Gastroesophageal sphincter (tissue), 3 donors: ENCODE data around the gene HSPA9.

Experiments
- CTCF ChIP-seq, 4 experiments: fragments of 200-600 bp in 2 of 4; fragments of 450-650 bp in 2 of 4; sonication (generic) in 1 of 4; IDR thresholded peaks; one replicate each; pipeline ENCODE4 v1.5.1; 2017 to 2019; ENCODE audit warnings: antibody characterized with exemption in 4 of 4, mild to moderate bottlenecking in 2 of 4, moderate library complexity in 2 of 4
- EP300 ChIP-seq: sonication (generic); formaldehyde crosslinking; IDR thresholded peaks from one replicate; pipeline ENCODE4 v1.6.1; 2017; ENCODE audit warnings: antibody characterized with exemption, mild to moderate bottlenecking
- POLR2A ChIP-seq, 2 donors: fragments of 450-650 bp; IDR thresholded peaks; one replicate each; pipeline ENCODE4 v1.6.1; 2017; ENCODE audit warnings: antibody characterized with exemption in 2 of 2, mild to moderate bottlenecking in 2 of 2, moderate library complexity in 1 of 2
- POLR2AphosphoS5 ChIP-seq: sonication (generic); formaldehyde crosslinking; IDR thresholded peaks from one replicate; pipeline ENCODE4 v1.6.1; 2017; ENCODE audit warnings: antibody characterized with exemption

GRCh38 chr5:138616508-138616907 lies 41.3 kb upstream of the HSPA9 start:
- TF ChIP-seq POLR2A (IDR thresholded peaks at IDR 0.05): no peak
- no peak for TF ChIP-seq POLR2AphosphoS5
- TF ChIP-seq CTCF (IDR thresholded peaks at IDR 0.05): no peak
- no peak for TF ChIP-seq EP300
